Measurements from ENCODE around the gene PCMT1. TPM values are rescaled to one million over a fixed set of nuclear protein-coding genes. Genes with fewer than 3 reads are reported as not detected.

PCMT1 gene
- total RNA-seq, 1 experiment from 2014 or later = 118 TPM

GRCh38 chr6:149856256-149856994, 106.9 kb downstream of the PCMT1 start:
- H3K4me1 Mint-ChIP-seq (ENCODE audit: low read depth, unreplicated experiment) = peaks cover 47% of the 10 kb centered on the region
- no peak for TF ChIP-seq CTCF (IDR thresholded peaks at IDR 0.05; ENCODE audit: insufficient read depth in 1 of 2, low read depth in 1 of 2, low read length in 1 of 2, severe bottlenecking in 1 of 2, unreplicated experiment in 1 of 2)
- BruUV-seq (replicated peaks) = no TSS peak
- Histone ChIP-seq H3K36me3 (ENCODE audit: control insufficient read depth, insufficient read depth, low read length) (no peaks in the 10 kb centered on the region), H3K4me1 (peaks cover 35% of the 10 kb centered on the region), H3K9me3 (no peaks in the 10 kb centered on the region), H3K27me3 (replicated peaks; ENCODE audit: control insufficient read depth, insufficient read depth, low read length) (no peaks in the 10 kb centered on the region), H3K4me3 (ENCODE audit: low read depth, low read length) (no peak overlapping the region)
- peak overlapping the region; percentile 81 for H3K27ac Mint-ChIP-seq (ENCODE audit: unreplicated experiment)
- no peaks in the 10 kb centered on the region for H3K9me3 Mint-ChIP-seq (ENCODE audit: unreplicated experiment)
- no peak overlapping the region for H3K4me3 Mint-ChIP-seq (ENCODE audit: unreplicated experiment)
- CTCF ChIA-PET = no interaction called here
- peaks cover 6% of the 10 kb centered on the region for H3K36me3 Mint-ChIP-seq (ENCODE audit: insufficient read depth, unreplicated experiment)
- intact Hi-C loops (cut with micrococcal nuclease; ENCODE audit: unreplicated experiment) = no loop called here
- POLR2A ChIA-PET = no interaction called here
- no peak for DNase-seq
- H3K27me3 Mint-ChIP-seq (ENCODE audit: insufficient read depth, unreplicated experiment) = no peaks in the 10 kb centered on the region

GRCh38 chr6:149857541-149857940, 108.0 kb downstream of the PCMT1 start:
- Histone ChIP-seq H3K9me3 (no peaks in the 10 kb centered on the region), H3K27me3 (replicated peaks; ENCODE audit: control insufficient read depth, insufficient read depth, low read length) (no peaks in the 10 kb centered on the region), H3K4me3 (ENCODE audit: low read depth, low read length) (no peak overlapping the region), H3K4me1 (peaks cover 35% of the 10 kb centered on the region), H3K36me3 (ENCODE audit: control insufficient read depth, insufficient read depth, low read length) (no peaks in the 10 kb centered on the region)
- Mint-ChIP-seq H3K4me3 (ENCODE audit: unreplicated experiment) (no peak overlapping the region), H3K9me3 (ENCODE audit: unreplicated experiment) (no peaks in the 10 kb centered on the region), H3K36me3 (ENCODE audit: insufficient read depth, unreplicated experiment) (peaks cover 6% of the 10 kb centered on the region), H3K27ac (ENCODE audit: unreplicated experiment) (no peak overlapping the region), H3K27me3 (ENCODE audit: insufficient read depth, unreplicated experiment) (no peaks in the 10 kb centered on the region), H3K4me1 (ENCODE audit: low read depth, unreplicated experiment) (peaks cover 47% of the 10 kb centered on the region)
- no TSS peak for BruUV-seq (replicated peaks)
- no peak for DNase-seq
- intact Hi-C loops (cut with micrococcal nuclease; ENCODE audit: unreplicated experiment) = no loop called here
- POLR2A ChIA-PET = no interaction called here
- CTCF ChIA-PET = no interaction called here
- no peak for TF ChIP-seq CTCF (IDR thresholded peaks at IDR 0.05; ENCODE audit: insufficient read depth in 1 of 2, low read depth in 1 of 2, low read length in 1 of 2, severe bottlenecking in 1 of 2, unreplicated experiment in 1 of 2)

- no peaks in the 10 kb centered on the region for H3K27me3 Mint-ChIP-seq (ENCODE audit: insufficient read depth, unreplicated experiment)
- H3K36me3 ChIP-seq (ENCODE audit: control insufficient read depth, insufficient read depth, low read length) = no peaks in the 10 kb centered on the region
- BruUV-seq (replicated peaks) = no TSS peak
- no peak overlapping the region for H3K4me3 Mint-ChIP-seq (ENCODE audit: unreplicated experiment)
- ChIA-PET CTCF (no interaction called here), POLR2A (no interaction called here)
- peaks cover 29% of the 10 kb centered on the region for H3K4me1 ChIP-seq
- no peaks in the 10 kb centered on the region for H3K9me3 ChIP-seq
- DNase-seq = peak in 1 of 2 experiments; percentile 37
- no peaks in the 10 kb centered on the region for H3K27me3 ChIP-seq (replicated peaks; ENCODE audit: control insufficient read depth, insufficient read depth, low read length)
- peaks cover 47% of the 10 kb centered on the region for H3K4me1 Mint-ChIP-seq (ENCODE audit: low read depth, unreplicated experiment)
- H3K9me3 Mint-ChIP-seq (ENCODE audit: unreplicated experiment) = no peaks in the 10 kb centered on the region
- peaks cover 6% of the 10 kb centered on the region for H3K36me3 Mint-ChIP-seq (ENCODE audit: insufficient read depth, unreplicated experiment)
- TF ChIP-seq CTCF (IDR thresholded peaks at IDR 0.05; ENCODE audit: insufficient read depth in 1 of 2, low read depth in 1 of 2, low read length in 1 of 2, severe bottlenecking in 1 of 2, unreplicated experiment in 1 of 2) = no peak
- H3K4me3 ChIP-seq (ENCODE audit: low read depth, low read length) = no peak overlapping the region
- intact Hi-C loops (cut with micrococcal nuclease; ENCODE audit: unreplicated experiment) = no loop called here
- H3K27ac Mint-ChIP-seq (ENCODE audit: unreplicated experiment) = no peak overlapping the region
Measured at GRCh38 chr6:149859368-149859767, 109.8 kb downstream of the PCMT1 start.

Data from Caco-2 (cell line).